Osteoblast (primary cell): ENCODE measurements around the gene ABLIM2. TPM values are rescaled to one million over a fixed set of nuclear protein-coding genes. Genes with fewer than 3 reads are reported as not detected.

ENCODE experiments used
- DNase-seq: peaks from one replicate; pipeline ENCODE4 v3.0.0; 2011; ENCODE audit warnings: low spot score, mixed read lengths; ENCODE audit not compliant: insufficient read length; ENCODE audit errors: missing footprints
- H2AFZ ChIP-seq: 2 replicates; pipeline ENCODE4 v1.6.0; 2011; ENCODE audit warnings: mild to moderate bottlenecking, low read length
- H3K27ac ChIP-seq: 2 replicates; pipeline ENCODE4 v1.5.1; 2011; ENCODE audit warnings: mild to moderate bottlenecking, low read depth, low read length, moderate library complexity
- H3K27me3 ChIP-seq: 2 replicates; pipeline ENCODE4 v1.6.0; 2012; ENCODE audit warnings: mild to moderate bottlenecking, control low read depth, inconsistent platforms, low read length, moderate library complexity; ENCODE audit not compliant: insufficient read depth
- H3K36me3 ChIP-seq: 2 replicates; pipeline ENCODE4 v1.5.1; 2011; ENCODE audit warnings: mild to moderate bottlenecking, low read length, control low read depth, moderate library complexity; ENCODE audit not compliant: insufficient read depth
- H3K4me1 ChIP-seq: 2 replicates; pipeline ENCODE4 v1.5.1; 2011; ENCODE audit warnings: mild to moderate bottlenecking, low read length, control low read depth, moderate library complexity; ENCODE audit not compliant: insufficient read depth
- H3K4me2 ChIP-seq: 2 replicates; pipeline ENCODE4 v1.6.0; 2011; ENCODE audit warnings: mild to moderate bottlenecking, low read length; ENCODE audit not compliant: insufficient read depth
- H3K4me3 ChIP-seq: fragments of 200-600 bp; sonication (generic); 3 replicates; pipeline ENCODE4 v1.5.1; 2012; ENCODE audit warnings: mild to moderate bottlenecking, low read length, inconsistent platforms; ENCODE audit not compliant: insufficient read depth
- H3K79me2 ChIP-seq: 2 replicates; pipeline ENCODE4 v1.6.0; 2012; ENCODE audit warnings: mild to moderate bottlenecking, low read length, control low read depth, inconsistent platforms; ENCODE audit not compliant: insufficient read depth
- H3K9me3 ChIP-seq: 2 replicates; pipeline ENCODE4 v1.5.1; 2011; ENCODE audit warnings: low read depth, low read length, control low read depth
- H4K20me1 ChIP-seq: 2 replicates; pipeline ENCODE4 v1.6.0; 2012; ENCODE audit warnings: mild to moderate bottlenecking, low read length, control low read depth; ENCODE audit not compliant: insufficient read depth
- total RNA-seq: library from RNA; depleted of rRNA; stranded (reverse); fragments of >200 nt; gene quantifications from 2 replicates; pipeline ENCODE4 v1.2.3, GENCODE V29; 2012
- TF ChIP-seq, protein P1 (sequence below): IDR thresholded peaks from 2 replicates; pipeline ENCODE4 v1.5.1; 2011; ENCODE audit warnings: mild to moderate bottlenecking, low read depth, low read length, moderate library complexity; ENCODE audit errors: extremely low read depth

ABLIM2 gene
- total RNA-seq, 1 donor, result 0.36 TPM

GRCh38 chr4:7943211-7943610 lies 215.4 kb downstream of the ABLIM2 start:
- Histone ChIP-seq H3K4me1 (peaks cover 14% of the 10 kb centered on the region), H4K20me1 (no peaks in the 10 kb centered on the region), H3K4me2 (no peak overlapping the region), H3K27me3 (no peaks in the 10 kb centered on the region), H3K36me3 (no peaks in the 10 kb centered on the region), H3K4me3 (no peak overlapping the region), H3K79me2 (peaks cover 17% of the 10 kb centered on the region), H3K27ac (no peak overlapping the region), H2AFZ (no peak overlapping the region), H3K9me3 (no peaks in the 10 kb centered on the region)
- no peak for DNase-seq
- TF ChIP-seq, protein P1, sequence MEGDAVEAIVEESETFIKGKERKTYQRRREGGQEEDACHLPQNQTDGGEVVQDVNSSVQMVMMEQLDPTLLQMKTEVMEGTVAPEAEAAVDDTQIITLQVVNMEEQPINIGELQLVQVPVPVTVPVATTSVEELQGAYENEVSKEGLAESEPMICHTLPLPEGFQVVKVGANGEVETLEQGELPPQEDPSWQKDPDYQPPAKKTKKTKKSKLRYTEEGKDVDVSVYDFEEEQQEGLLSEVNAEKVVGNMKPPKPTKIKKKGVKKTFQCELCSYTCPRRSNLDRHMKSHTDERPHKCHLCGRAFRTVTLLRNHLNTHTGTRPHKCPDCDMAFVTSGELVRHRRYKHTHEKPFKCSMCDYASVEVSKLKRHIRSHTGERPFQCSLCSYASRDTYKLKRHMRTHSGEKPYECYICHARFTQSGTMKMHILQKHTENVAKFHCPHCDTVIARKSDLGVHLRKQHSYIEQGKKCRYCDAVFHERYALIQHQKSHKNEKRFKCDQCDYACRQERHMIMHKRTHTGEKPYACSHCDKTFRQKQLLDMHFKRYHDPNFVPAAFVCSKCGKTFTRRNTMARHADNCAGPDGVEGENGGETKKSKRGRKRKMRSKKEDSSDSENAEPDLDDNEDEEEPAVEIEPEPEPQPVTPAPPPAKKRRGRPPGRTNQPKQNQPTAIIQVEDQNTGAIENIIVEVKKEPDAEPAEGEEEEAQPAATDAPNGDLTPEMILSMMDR, result no peak

DNA sequence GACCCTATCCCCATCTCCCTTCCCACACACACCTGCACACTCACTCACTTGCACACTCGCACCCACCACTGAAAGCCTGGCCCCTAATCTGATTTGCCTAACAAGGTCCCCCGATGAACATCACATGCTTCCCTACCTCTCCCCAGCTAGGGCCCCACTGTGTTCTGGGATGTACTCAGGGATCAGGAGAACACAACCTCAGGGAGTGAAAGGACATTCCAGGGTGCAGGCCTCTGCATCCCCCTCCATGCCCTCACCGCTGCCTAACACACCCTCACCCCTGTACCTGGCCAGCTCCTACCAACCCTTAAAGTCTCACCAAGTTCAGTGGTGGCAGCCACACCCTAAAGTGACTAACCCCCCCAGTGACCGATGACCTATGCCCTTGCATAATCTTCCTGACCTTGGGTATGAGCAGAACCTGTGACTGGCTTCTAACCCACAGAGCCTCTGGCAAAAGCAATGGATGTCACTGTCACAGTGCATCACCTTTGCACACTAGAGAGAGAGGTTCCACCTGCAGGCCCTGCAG lies 216.6 kb downstream of the ABLIM2 start:
- TF ChIP-seq, protein P1, result no peak
- Histone ChIP-seq H3K4me3 (no peak overlapping the region), H3K4me2 (no peak overlapping the region), H4K20me1 (peaks cover 3% of the 10 kb centered on the region), H3K9me3 (no peaks in the 10 kb centered on the region), H3K27ac (no peak overlapping the region), H3K79me2 (peaks cover 29% of the 10 kb centered on the region), H3K36me3 (no peaks in the 10 kb centered on the region), H3K4me1 (peaks cover 17% of the 10 kb centered on the region), H3K27me3 (no peaks in the 10 kb centered on the region), H2AFZ (no peak overlapping the region)
- DNase-seq, result no peak

DNA sequence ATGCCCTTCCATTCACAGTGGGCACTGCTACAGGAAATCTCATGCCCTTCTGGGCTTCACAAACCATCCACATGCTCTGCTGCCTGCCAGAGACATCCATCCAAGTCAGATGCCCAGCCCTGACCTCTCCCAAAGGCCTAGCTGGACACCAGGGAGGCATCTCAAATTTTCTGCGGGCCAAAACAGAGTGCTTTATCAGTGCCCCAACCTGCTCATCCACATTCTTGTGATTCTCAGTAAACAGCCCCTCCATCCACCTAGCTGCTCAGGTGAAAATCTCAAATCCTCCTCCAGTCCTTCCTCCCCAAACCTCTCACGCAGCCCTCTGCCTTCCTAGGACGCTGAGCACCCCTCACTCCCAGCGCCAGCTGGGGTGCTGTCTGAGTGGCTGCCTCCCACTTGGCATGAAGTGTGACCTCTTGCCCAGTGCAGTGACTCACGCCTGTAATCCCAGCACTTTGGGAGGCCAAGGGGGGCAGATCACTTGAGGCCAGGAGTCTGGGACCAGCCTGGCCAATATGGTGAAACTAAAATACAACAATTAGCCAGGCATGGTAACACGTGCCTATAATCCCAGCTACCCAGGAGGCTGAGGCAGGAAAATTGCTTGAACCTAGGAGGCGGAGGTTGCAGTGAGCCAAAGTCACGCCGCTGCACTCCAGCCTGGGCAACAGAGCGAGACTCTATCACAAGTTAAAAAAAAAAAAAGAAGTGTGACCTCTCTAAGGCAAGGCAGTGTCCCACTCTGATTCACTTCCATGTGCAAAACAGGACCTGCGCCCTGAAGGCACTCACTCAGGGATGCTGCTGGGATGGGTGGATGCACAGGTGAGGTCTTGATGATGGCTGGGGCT lies 217.3 kb downstream of the ABLIM2 start:
- Histone ChIP-seq H3K4me3 (no peak overlapping the region), H3K79me2 (peaks cover 35% of the 10 kb centered on the region), H2AFZ (peak overlapping the region; percentile 22), H3K4me1 (peaks cover 23% of the 10 kb centered on the region), H3K27ac (peak overlapping the region; percentile 58), H4K20me1 (peaks cover 9% of the 10 kb centered on the region), H3K4me2 (no peak overlapping the region), H3K36me3 (no peaks in the 10 kb centered on the region), H3K9me3 (no peaks in the 10 kb centered on the region), H3K27me3 (no peaks in the 10 kb centered on the region)
- DNase-seq, result peak; percentile 79
- TF ChIP-seq, protein P1, result no peak

GRCh38 chr4:7939377-7940108 lies 219.1 kb downstream of the ABLIM2 start, which contains the start of gene AFAP1:
TSS of gene AFAP1 (minus strand) at chr4:7939861. CDS start at chr4:7872078, 67,783 bp downstream.
- peaks cover 3% of the 10 kb centered on the region for H3K36me3 ChIP-seq
- peaks cover 39% of the 10 kb centered on the region for H3K4me1 ChIP-seq
- no peaks in the 10 kb centered on the region for H3K27me3 ChIP-seq
- H3K9me3 ChIP-seq, result no peaks in the 10 kb centered on the region
- H3K4me2 ChIP-seq, result peak within 1 kb of the TSS; percentile 93
- H3K79me2 ChIP-seq, result peaks cover 53% of the 10 kb centered on the region
- peak; percentile 100 for DNase-seq
- H3K27ac ChIP-seq, result peak within 1 kb of the TSS; percentile 76
- peak within 1 kb of the TSS; percentile 90 for H2AFZ ChIP-seq
- TF ChIP-seq, protein P1, result no peak
- peak within 1 kb of the TSS; percentile 85 for H3K4me3 ChIP-seq
- peaks cover 20% of the 10 kb centered on the region for H4K20me1 ChIP-seq
